HG03097 (cell line): ENCODE data around the gene ABCA12.
"Not testable (repeated sequence)": the region's sequence is repeated elsewhere in the genome, so short reads cannot be mapped to it uniquely, and the experiment has no call there.

Experiments
- ATAC-seq: cut with Tn5 transposase; IDR thresholded peaks from one replicate; pipeline ENCODE4 v1.9.1; 2021; ENCODE audit not compliant: unreplicated experiment, low FRiP score

The ABCA12 gene, protein sequence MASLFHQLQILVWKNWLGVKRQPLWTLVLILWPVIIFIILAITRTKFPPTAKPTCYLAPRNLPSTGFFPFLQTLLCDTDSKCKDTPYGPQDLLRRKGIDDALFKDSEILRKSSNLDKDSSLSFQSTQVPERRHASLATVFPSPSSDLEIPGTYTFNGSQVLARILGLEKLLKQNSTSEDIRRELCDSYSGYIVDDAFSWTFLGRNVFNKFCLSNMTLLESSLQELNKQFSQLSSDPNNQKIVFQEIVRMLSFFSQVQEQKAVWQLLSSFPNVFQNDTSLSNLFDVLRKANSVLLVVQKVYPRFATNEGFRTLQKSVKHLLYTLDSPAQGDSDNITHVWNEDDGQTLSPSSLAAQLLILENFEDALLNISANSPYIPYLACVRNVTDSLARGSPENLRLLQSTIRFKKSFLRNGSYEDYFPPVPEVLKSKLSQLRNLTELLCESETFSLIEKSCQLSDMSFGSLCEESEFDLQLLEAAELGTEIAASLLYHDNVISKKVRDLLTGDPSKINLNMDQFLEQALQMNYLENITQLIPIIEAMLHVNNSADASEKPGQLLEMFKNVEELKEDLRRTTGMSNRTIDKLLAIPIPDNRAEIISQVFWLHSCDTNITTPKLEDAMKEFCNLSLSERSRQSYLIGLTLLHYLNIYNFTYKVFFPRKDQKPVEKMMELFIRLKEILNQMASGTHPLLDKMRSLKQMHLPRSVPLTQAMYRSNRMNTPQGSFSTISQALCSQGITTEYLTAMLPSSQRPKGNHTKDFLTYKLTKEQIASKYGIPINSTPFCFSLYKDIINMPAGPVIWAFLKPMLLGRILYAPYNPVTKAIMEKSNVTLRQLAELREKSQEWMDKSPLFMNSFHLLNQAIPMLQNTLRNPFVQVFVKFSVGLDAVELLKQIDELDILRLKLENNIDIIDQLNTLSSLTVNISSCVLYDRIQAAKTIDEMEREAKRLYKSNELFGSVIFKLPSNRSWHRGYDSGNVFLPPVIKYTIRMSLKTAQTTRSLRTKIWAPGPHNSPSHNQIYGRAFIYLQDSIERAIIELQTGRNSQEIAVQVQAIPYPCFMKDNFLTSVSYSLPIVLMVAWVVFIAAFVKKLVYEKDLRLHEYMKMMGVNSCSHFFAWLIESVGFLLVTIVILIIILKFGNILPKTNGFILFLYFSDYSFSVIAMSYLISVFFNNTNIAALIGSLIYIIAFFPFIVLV (N-terminal part only)

DNA sequence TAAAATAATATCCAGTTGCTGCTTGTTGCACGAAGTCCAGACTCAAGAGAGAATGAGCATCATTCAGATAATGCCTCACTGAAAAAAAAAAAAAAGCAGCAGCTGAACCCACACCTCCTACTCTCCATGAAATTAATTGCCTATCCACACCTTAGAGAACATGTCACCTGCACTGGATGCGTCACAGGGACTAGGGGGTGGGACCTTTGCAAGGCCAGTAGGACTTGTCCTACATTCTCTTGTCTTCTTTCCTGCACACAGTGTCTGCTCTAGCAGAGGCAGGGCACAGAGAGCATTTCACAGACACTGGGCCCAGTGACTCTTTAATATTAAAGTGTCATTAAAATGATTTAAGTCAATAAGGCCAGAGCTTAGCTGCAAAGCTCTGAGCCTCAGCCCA, at the start of gene ABCA12:
Gene ABCA12, minus strand, starts transcription at position 148 of the 400 bp plus-strand sequence. CDS start 418 bp downstream, outside the sequence.
- ATAC-seq = no peak

DNA sequence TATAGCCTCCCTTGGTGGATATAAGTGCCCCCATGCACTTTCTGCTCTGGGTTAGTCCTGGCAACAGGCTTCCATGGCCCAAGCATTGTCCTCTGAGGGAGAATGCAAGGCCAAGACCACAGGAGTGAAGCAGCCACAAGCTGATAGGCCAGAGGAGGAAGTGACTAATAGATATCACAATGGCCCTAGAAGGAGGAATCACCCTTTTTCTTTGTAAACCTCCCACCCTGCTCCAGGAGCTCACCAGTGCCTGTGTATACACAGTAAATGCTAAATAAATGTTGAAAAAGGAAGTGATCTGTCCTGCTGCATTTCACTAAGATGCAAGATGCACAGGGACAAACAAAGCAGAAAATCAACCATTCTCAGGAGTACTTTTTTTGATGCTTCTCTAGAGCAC, 49.7 kb upstream of the ABCA12 start:
- ATAC-seq = no peak

DNA sequence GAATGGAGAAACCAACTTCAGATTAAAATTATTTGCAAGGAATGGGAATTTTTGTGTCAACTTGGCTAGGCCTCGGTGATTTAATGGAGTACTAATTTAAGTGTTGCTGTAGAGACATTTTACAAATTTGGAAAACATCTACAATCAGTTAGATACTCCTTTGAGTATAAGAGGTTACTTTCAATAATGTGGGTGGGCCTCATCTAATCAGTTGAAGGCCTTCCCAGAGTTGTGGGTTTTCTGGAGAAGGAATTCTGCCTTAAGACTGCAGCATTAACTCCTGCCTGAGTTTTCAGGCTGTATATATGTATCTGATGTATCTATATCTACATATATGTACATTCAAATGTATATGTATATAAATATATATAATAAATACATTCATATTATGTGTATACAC, 47.6 kb upstream of the ABCA12 start:
- no peak for ATAC-seq

- ATAC-seq = no peak
Measured at GRCh38 chr2:215178121-215178520, 39.7 kb upstream of the ABCA12 start.

- no peak for ATAC-seq
Measured at GRCh38 chr2:215171796-215172195, 33.4 kb upstream of the ABCA12 start.

GRCh38 chr2:215171151-215171550, 32.7 kb upstream of the ABCA12 start:
- ATAC-seq = no peak

DNA sequence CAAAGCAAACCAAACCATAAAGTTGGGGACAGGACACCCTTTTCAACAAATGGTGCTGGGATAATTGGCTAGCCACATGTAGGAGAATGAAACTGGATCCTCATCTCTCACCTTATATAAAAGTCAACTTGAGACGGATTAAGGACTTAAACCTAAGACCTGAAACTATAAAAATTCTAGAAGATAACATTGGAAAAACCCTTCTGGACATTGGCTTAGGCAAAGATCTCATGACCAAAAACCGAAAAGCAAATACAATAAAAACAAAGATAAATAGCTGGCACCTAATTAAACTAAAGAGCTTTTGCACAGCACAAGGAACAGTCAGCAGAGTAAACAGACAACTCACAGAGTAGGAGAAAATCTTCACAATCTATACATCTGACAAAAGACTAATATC, 28.1 kb upstream of the ABCA12 start:
- not testable (repeated sequence) for ATAC-seq

DNA sequence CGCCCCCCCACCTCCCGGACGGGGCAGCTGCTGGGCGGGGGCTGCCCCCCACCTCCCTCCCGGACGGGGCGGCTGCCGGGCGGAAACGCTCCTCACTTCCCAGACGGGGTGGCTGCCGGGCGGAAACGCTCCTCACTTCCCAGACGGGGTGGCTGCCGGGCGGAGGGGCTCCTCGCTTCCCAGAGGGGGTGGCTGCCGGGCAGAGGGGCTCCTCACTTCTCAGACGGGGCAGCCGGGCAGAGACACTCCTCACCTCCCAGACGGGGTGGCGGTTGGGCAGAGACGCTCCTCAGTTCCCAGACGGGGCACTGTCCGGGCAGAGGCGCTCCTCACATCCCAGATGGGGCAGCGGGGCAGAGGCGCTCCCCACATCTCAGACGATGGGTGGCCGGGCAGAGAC, 24.9 kb upstream of the ABCA12 start:
- ATAC-seq = not testable (repeated sequence)

DNA sequence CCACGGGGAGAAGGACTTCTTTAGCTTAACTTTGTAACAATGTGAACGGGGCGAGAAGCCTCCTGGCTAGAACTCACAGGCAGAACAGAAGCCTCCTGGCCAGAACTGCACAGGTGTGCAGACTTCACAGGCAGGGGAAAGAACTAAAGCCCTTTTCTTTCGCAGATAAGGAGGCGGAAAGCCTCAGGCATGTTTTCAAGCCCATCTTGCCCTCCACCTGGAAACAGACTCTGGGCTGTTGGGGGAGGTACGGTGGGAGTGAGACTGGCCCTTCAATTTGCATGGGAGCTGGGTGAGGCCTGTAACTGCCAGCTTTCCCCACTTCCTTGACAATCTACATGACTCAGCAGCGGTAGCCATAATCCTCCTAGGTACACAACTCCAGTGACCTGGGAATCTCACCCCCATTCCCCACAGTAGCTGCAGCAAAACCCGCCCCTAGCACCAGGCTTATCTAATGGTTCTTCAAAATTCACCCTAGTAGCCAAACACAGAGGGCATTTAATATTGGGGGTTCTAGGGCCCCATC, 22.9 kb upstream of the ABCA12 start:
- ATAC-seq = no peak

DNA sequence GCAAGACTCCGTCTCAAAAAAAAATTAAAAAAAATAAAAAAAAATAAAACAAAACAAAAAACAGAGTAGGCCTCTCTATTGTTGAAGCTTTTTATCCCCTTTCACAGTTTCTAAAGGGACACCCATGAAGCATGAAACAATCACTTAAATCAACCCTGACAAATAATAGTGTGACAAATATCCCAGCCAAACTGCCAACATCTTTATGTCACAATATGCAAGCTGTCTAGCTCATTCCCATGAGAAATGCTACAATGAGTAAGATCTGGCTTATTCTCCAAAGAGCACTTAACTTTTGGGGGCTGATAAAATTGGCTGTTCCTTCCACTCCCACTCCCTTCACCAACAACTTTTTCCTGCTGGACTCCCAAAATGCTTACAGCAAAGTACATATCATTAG, 21.7 kb upstream of the ABCA12 start:
- ATAC-seq = no peak

DNA sequence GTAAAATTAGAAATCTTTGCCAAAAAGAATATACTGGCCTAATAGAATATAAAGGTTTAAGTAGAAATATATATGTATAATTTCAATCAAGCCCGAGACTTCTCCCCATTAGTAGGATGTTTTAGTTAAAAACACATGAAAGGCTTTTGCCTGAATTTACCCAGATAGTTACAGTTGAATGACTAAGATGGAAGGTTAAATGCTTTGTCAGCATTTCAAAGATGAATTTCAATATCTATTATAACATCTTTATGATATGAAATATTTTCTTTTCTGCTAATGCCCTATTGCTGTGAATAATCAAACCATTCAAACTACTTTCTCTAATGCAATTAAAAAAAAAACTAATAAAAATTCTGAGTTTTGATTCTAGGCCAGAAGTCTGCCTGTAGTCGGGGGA, 18.0 kb upstream of the ABCA12 start:
- no peak for ATAC-seq

GRCh38 chr2:215149894-215150293, 11.5 kb upstream of the ABCA12 start:
- no peak for ATAC-seq

DNA sequence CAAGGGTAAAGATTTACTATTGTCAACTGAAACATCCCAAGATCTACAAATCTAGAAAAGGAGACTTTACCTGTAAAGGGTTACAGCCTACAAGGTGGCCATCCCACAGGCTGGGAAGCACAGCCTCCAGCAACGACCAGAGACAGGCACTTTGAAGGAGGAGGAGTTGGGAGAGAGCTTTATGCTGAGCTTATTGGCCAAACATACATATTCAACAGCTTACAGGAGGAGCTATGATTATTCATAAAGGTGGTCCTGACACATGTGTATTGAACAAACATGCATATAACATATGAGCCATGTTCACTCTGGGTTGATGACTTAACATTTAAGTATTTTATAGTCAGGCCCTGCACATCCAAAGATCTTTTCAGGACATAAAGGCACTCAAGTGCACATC, 11.1 kb upstream of the ABCA12 start:
- no peak for ATAC-seq

GRCh38 chr2:215149060-215149459, 10.6 kb upstream of the ABCA12 start:
- no peak for ATAC-seq

- no peak for ATAC-seq
Measured at GRCh38 chr2:215145611-215146010, 7.2 kb upstream of the ABCA12 start.

- no peak for ATAC-seq
Measured at GRCh38 chr2:215144106-215144875, 5.9 kb upstream of the ABCA12 start.

DNA sequence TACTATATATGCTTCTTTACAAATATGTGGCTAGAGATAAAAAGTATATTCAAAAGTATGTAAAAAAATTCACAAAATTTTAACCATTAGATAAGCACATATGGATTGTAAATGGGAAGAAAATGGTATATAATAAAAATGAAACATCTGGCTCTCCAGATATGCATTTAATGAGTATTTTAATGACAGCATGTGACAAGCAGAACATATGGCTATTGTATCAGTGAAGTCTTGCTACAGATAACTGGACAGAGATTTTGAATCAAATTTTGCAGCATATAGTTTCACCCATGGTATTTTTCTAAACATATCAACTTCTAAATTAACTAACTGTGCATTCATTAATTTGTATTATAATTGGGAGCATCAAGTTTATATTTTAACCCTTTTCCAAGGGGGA, 5.0 kb upstream of the ABCA12 start:
- no peak for ATAC-seq

- ATAC-seq = no peak
Measured at GRCh38 chr2:215141706-215142105, 3.3 kb upstream of the ABCA12 start.

DNA sequence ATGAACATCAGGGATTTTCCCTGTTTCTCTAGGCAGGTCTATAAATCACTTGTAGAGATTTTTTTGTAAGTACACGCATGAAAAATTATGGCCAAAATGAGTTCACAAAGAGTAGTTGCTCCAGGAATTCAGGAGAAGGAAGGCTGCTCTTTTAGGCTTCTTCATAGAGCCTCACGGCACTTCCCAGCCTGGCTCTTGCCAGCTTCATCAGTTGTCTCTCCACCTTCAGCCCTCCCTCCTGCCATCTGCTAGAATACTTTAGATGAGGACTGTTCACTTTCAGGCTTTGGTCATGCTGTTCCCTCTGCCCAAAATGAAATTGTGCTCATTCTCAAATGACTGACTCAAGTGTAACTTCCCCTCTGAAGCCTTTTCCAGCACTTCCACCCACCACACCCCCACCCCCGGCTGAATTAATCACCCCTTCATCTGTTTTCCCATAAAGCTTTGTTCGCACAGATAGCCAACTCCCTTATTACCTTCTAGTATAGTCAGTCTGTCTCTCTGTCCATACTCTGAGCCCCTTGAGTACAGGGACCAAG, 1.8 kb upstream of the ABCA12 start:
- no peak for ATAC-seq
